GM15510 (cell line): Measurements from ENCODE around the gene PSTK.

Source experiments
- POLR2A ChIP-seq: IDR thresholded peaks from 3 replicates; pipeline ENCODE4 v1.6.1; 2011; ENCODE audit warnings: borderline replicate concordance; ENCODE audit not compliant: insufficient read length; ENCODE audit errors: extremely low read depth

The PSTK gene

DNA sequence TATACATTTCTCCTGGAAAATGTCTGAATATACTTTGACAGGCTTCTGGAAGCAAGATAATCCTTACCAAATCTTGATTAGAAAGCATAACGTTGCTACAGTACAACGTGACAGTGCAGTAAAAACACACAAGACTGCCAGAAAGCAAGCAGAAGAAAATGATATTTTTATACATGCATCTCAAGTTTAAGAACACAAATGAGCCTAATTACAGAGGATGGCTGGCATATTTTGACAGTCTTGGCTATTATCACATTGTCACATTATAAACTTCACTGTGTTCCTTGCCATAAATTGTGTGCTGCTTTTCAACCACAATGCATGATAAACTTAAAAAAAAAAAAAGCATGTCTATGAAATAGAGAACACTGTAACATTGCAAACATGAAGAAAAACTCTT, 24.1 kb downstream of the PSTK start:
- no peak for TF ChIP-seq POLR2A

GRCh38 chr10:123007558-123008354, 27.6 kb downstream of the PSTK start:
- no peak for TF ChIP-seq POLR2A

- TF ChIP-seq POLR2A = peak; percentile 94
Observed at GRCh38 chr10:123008355-123009104, 28.3 kb downstream of the PSTK start, which contains the start of the genes ACADSB and IKZF5. ACADSB (plus strand) TSS chr10:123009006; CDS start chr10:123009030, 24 bp downstream. IKZF5 (minus strand) TSS chr10:123008795; CDS start chr10:122998625, 10,170 bp downstream.

DNA sequence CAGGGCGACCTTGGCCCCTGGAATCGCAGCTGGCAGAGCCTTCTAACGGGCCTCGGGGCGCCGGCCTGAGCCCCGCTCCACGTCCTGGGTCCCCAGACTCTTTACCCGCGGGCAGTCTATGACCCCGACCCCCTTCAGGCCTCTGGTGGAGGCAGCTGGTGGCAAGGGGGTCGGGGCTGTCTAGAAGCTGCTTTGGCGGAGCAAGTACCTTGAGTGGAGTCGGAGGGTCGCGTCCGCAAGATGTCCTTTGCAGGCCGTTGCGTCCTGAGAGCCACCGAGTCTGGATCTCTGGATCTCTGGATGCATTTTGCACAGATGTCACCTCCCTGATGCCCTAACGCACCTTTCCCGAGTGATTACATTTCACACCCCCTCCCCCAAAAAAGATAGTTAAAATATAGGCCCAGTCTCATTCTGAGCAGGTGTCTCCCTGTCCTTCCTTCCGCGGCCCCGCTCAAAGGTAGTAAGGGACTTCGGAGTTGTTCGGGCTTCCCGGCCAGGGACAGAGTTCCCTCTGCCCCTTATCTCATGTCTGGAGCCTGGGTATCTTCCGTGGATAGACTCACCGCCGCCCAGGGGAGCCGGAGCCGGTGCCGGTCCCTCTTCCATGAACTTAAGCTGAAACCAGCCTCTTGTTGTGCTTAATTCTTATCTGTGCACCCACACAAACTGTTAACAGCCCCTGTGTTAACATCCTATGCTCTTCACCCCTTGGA, 29.1 kb downstream of the PSTK start:
- no peak for TF ChIP-seq POLR2A

GRCh38 chr10:123011987-123012386, 31.8 kb downstream of the PSTK start:
- TF ChIP-seq POLR2A = no peak

DNA sequence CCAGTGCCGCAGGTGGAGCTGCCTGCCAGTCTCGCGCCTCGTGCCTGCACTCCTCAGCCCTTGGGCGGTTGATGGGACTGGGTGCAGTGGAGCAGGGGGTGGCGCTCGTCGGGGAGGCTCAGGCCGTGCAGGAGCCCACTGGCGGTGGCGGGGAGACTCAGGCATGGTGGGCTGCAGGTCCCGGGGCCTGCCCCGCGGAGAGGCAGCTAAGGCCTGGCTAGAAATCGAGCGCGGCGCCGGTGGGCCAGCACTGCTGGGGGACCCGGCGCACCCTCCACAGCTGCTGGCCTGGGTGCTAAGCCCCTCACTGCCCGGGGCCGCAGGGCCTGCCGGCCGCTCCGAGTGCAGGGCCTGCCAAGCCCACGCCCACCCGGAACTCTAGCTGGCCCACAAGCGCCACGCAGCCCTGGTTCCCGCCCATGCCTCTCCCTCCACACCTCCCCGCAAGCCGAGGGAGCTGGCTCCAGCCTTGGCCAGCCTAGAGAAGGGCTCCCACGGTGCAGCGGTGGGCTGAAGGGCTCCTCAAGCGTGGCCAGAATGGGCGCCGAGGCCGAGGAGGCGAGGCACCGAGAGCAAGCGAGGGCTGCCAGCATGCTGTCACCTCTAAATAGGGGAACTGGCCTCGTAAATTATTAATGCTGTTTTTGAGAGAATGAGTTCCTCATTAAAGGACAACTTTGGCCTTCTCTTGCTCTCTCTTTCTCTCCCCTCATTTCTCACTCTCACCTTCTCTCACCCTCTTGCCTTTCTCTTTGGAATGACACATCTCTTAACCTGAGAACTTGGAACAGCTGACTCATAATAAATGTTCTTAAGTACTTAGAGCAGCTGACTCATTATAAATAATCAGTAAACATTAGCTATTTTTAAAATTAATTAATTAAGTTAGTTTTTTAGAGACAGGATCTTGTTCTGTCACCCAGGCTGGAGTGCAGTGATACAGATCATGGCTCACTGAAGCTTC, 33.5 kb downstream of the PSTK start:
- no peak for TF ChIP-seq POLR2A

GRCh38 chr10:123014772-123015171, 34.6 kb downstream of the PSTK start:
- TF ChIP-seq POLR2A = no peak

DNA sequence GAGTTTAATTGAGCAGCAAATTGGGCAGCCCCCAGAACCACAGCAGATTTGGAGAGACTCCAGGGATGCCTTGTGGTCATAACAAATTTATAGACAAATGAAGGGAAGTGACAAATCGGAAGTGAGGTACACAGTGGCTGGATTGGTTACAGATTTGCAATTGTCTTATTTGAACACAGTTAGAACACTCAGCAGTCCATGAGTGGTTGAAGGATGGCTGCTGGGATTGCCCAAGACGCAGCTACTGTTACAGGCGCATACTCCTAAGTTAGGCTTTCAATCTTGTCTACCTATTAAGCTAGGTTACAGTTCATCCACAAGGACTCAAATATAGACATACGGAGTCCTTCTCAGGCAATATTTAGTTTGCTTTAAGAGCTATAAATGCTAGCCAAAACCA, 36.0 kb downstream of the PSTK start:
- TF ChIP-seq POLR2A = no peak

DNA sequence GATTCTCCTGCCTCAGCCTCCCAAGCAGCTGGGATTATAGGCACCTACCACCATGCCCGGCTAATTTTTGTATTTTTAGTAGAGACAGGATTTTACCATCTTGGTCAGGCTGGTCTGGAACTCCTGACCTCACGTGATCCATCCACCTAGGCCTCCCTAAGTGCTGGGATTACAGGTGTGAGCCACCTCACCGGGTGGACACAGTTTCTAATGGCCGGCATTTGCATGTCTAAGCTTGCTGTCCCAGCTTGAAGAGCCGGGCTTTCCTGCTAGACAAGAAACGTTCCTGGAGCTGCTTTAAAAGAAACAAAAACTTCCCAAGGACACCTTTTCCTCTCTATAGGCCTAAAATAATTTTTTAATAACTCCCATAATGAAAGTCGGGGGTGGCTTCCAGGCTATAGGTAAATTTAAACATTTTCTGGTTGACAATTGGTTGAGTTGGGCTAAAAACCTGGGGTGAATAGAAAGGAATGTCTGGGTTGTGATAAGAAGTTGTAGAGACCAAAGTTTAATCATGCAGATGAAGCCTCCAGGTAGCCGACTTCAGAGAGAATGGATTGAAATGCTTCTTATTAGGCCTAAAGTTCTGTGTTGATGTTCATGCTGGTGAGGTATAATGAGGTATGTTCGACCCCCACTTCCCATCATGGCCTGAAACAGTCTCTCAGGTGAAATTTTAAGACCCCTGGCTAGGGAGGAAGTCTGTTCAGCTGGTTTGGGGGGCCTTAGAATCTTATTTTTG, 37.4 kb downstream of the PSTK start:
- TF ChIP-seq POLR2A = no peak

DNA sequence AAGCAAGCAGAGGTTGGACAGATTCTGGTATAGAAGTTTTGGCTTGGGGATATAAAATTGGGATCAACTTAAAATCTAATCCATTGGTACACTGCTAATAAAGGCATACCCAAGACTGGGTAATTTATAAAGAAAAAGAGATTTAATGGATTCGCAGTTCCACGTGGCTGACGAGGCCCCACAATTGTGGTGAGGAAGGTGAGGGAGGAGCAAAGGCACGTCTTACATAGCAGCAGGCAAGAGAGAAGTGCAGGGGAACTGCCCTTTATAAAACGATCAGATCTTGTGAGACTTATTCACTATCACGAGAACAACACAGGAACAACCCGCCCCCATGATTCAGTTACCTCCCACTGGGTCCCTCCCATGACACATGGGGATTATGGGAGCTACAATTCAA, 38.3 kb downstream of the PSTK start:
- TF ChIP-seq POLR2A = no peak

- no peak for TF ChIP-seq POLR2A
Observed at GRCh38 chr10:123019264-123019663, 39.1 kb downstream of the PSTK start.

GRCh38 chr10:123019941-123020703, 39.9 kb downstream of the PSTK start:
- TF ChIP-seq POLR2A = no peak

DNA sequence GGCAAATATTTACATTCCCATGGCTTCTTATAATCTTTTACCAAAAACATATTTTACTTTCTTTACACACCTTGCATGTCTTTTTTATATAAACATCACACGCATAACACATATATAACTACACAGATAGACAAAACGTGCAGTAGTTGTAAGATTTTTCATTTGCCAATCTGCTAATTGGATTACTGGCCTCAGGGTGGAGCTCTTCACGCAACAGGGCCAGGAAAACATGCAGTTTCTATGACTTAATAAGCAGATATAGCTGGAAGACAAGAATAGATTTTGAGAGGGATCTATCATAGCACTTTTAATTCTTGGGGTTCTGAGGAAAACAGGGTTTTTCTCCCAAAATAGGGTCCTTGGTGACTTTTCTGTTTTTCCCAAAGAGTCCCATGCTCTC, 41.3 kb downstream of the PSTK start:
- TF ChIP-seq POLR2A = no peak
